Measurements from ENCODE around the gene CDH23. TPM values are rescaled to one million over a fixed set of nuclear protein-coding genes. Genes with fewer than 3 reads are reported as not detected.

CDH23 gene
- total RNA-seq, 1 donor from 2014 or later: 3.7 TPM

GRCh38 chr10:71625445-71626175, 228.9 kb downstream of the CDH23 start:
- ATAC-seq (ENCODE audit: poor library complexity) (no peak), DNase-seq (no peak)
- intact Hi-C loops (cut with DNase I): no loop called here

GRCh38 chr10:71627230-71627939, 230.7 kb downstream of the CDH23 start:
- intact Hi-C loops (cut with DNase I): no loop called here
- no peak for ATAC-seq (ENCODE audit: poor library complexity)
- DNase-seq: no peak

GRCh38 chr10:71627956-71628355, 231.2 kb downstream of the CDH23 start:
- ATAC-seq (ENCODE audit: poor library complexity) (no peak), DNase-seq (no peak)
- intact Hi-C loops (cut with DNase I): no loop called here

GRCh38 chr10:71629131-71629530, 232.4 kb downstream of the CDH23 start:
- intact Hi-C loops (cut with DNase I): no loop called here
- DNase-seq (no peak), ATAC-seq (ENCODE audit: poor library complexity) (no peak)

- intact Hi-C loops (cut with DNase I): no loop called here
- DNase-seq: no peak
- no peak for ATAC-seq (ENCODE audit: poor library complexity)
Measured at GRCh38 chr10:71630168-71630567, 233.4 kb downstream of the CDH23 start.

GRCh38 chr10:71631007-71631861, 234.5 kb downstream of the CDH23 start:
- intact Hi-C loops (cut with DNase I): no loop called here
- DNase-seq (no peak), ATAC-seq (ENCODE audit: poor library complexity) (no peak)

GRCh38 chr10:71632200-71632820, 235.6 kb downstream of the CDH23 start:
- ATAC-seq (ENCODE audit: poor library complexity): no peak
- no peak for DNase-seq
- intact Hi-C loops (cut with DNase I): no loop called here

GRCh38 chr10:71632896-71633600, 236.3 kb downstream of the CDH23 start:
- no peak for ATAC-seq (ENCODE audit: poor library complexity)

GRCh38 chr10:71633920-71634319, 237.2 kb downstream of the CDH23 start:
- ATAC-seq (ENCODE audit: poor library complexity) (no peak), DNase-seq (no peak)
- intact Hi-C loops (cut with DNase I): no loop called here

More at GRCh38 chr10:71632896-71633600, 236.3 kb downstream of the CDH23 start:
- intact Hi-C loops (cut with DNase I): no loop called here
- DNase-seq: no peak

GRCh38 chr10:71634531-71635164, 237.9 kb downstream of the CDH23 start:
- intact Hi-C loops (cut with DNase I): no loop called here
- peak; percentile 70 for DNase-seq
- peak; percentile 90 for ATAC-seq (ENCODE audit: poor library complexity)

GRCh38 chr10:71635251-71635866, 238.6 kb downstream of the CDH23 start:
- intact Hi-C loops (cut with DNase I): no loop called here
- DNase-seq (no peak), ATAC-seq (ENCODE audit: poor library complexity) (no peak)

GRCh38 chr10:71635867-71636266, 239.1 kb downstream of the CDH23 start:
- no peak for ATAC-seq (ENCODE audit: poor library complexity)
- intact Hi-C loops (cut with DNase I): no loop called here
- no peak for DNase-seq

GRCh38 chr10:71636588-71636987, 239.9 kb downstream of the CDH23 start:
- DNase-seq (no peak), ATAC-seq (ENCODE audit: poor library complexity) (no peak)
- intact Hi-C loops (cut with DNase I): no loop called here

- DNase-seq (no peak), ATAC-seq (ENCODE audit: poor library complexity) (no peak)
- intact Hi-C loops (cut with DNase I): no loop called here
Measured at GRCh38 chr10:71637305-71637704, 240.6 kb downstream of the CDH23 start.

GRCh38 chr10:71638064-71638821, 241.5 kb downstream of the CDH23 start:
- intact Hi-C loops (cut with DNase I): no loop called here
- ATAC-seq (ENCODE audit: poor library complexity) (peak; percentile 51), DNase-seq (peak; percentile 65)

- DNase-seq (no peak), ATAC-seq (ENCODE audit: poor library complexity) (peak; percentile 14)
- intact Hi-C loops (cut with DNase I): no loop called here
Measured at GRCh38 chr10:71638822-71639719, 242.4 kb downstream of the CDH23 start.

All from Right ventricle myocardium superior (tissue), 1 donor.